ENCODE data around the gene ANO1. TPM values are rescaled to one million over a fixed set of nuclear protein-coding genes. Genes with fewer than 3 reads are reported as not detected.

The ANO1 gene
- total RNA-seq, 1 experiment from 2014 or later, result 41.7 TPM

- Histone ChIP-seq H3K79me2 (ENCODE audit: insufficient read depth, low read length) (no peaks in the 10 kb centered on the region), H3K4me2 (ENCODE audit: low read length) (no peak overlapping the region), H3K36me3 (ENCODE audit: control insufficient read depth in 1 of 2, insufficient read depth in 2 of 2, low read length in 2 of 2) (peaks cover 0 to 6% of the 10 kb centered on the region in 2 experiments; a peak in 1 of 4 replicates), H3K4me1 (ENCODE audit: control insufficient read depth in 1 of 2, insufficient read depth in 2 of 2, low read length in 2 of 2) (peaks cover 24 to 27% of the 10 kb centered on the region in 2 experiments), H3K27ac (ENCODE audit: low read depth, low read length) (no peak overlapping the region), H3K9me2 (ENCODE audit: insufficient read depth) (no peaks in the 10 kb centered on the region), H3K9me3 (ENCODE audit: control insufficient read depth in 1 of 2, insufficient read depth in 1 of 2, low read depth in 1 of 2, low read length in 2 of 2) (no peaks in the 10 kb centered on the region), H2AFZ (ENCODE audit: low read depth, low read length, poor library complexity, severe bottlenecking) (no peak overlapping the region), H3K4me3 (replicated peaks in 1 of 2; ENCODE audit: low read depth in 1 of 2, low read length in 2 of 2) (no peak overlapping the region), H3K27me3 (ENCODE audit: insufficient read depth, low read length) (no peaks in the 10 kb centered on the region), H4K20me1 (ENCODE audit: insufficient read depth) (no peaks in the 10 kb centered on the region), H3K9ac (ENCODE audit: low read length) (no peak overlapping the region)
- TF ChIP-seq TCF7L2 (IDR thresholded peaks at IDR 0.05; ENCODE audit: borderline replicate concordance, extremely low read depth, insufficient read depth, insufficient read length) (no peak), MAX (IDR thresholded peaks at IDR 0.05) (no peak), SIN3A (IDR thresholded peaks at IDR 0.05; ENCODE audit: low read depth) (no peak), ZFX (IDR thresholded peaks at IDR 0.05) (no peak), SRF (IDR thresholded peaks at IDR 0.05; ENCODE audit: low read depth) (no peak), EZH2 (IDR thresholded peaks at IDR 0.05) (no peak), CEBPB (IDR thresholded peaks at IDR 0.05; ENCODE audit: low read depth) (no peak), RAD21 (IDR thresholded peaks at IDR 0.05; ENCODE audit: low read depth) (no peak), SP1 (IDR thresholded peaks at IDR 0.05; ENCODE audit: low read depth) (no peak), CTCF (IDR thresholded peaks at IDR 0.05 in 2 of 3, conservative IDR thresholded peaks at IDR 0.05 in 1 of 3; ENCODE audit: borderline replicate concordance in 1 of 3, insufficient read depth in 1 of 3, low read depth in 2 of 3, low read length in 2 of 3) (no peak), POLR2A (IDR thresholded peaks at IDR 0.05; ENCODE audit: borderline replicate concordance, extremely low read depth, insufficient read depth, insufficient read length) (no peak), JUND (IDR thresholded peaks at IDR 0.05) (no peak), ELF1 (IDR thresholded peaks at IDR 0.05; ENCODE audit: borderline replicate concordance, low read depth) (no peak), ZBTB33 (IDR thresholded peaks at IDR 0.05; ENCODE audit: extremely low read depth, insufficient replicate concordance, low read length) (no peak), ZNF274 (IDR thresholded peaks at IDR 0.05; ENCODE audit: low read depth, low read length) (no peak)
- intact Hi-C loops (cut with micrococcal nuclease), result no loop called here
- ChIA-PET POLR2A (no interaction called here), RAD21 (ENCODE audit: low non-redundant PET in 1 of 2, low total read pairs in 2 of 2, uncharacterized antibody in 2 of 2, unreplicated experiment in 2 of 2) (no interaction called here), CTCF (no interaction called here)
- BruUV-seq (replicated peaks), result no TSS peak
- no peak for ATAC-seq
- DNase-seq (ENCODE audit: low read depth, low spot score), result no peak
Measured at GRCh38 chr11:70155386-70155785, 77.3 kb downstream of the ANO1 start.

Data from HCT116 (cell line).